ENCODE results near the gene ANO10.
"Not testable (repeated sequence)": the region's sequence is repeated elsewhere in the genome, so short reads cannot be mapped to it uniquely, and the experiment has no call there.

Gene ANO10

GRCh38 chr3:43591866-43592265 is 29.9 kb downstream of the ANO10 start:
- H3K4me1 ChIP-seq (ENCODE audit: control insufficient read depth in 2 of 2, insufficient read depth in 1 of 2, low read depth in 1 of 2, low read length in 2 of 2); H3K4me3 ChIP-seq (ENCODE audit: low read length in 2 of 2); H3K4me2 ChIP-seq (ENCODE audit: insufficient read depth, low read length, poor library complexity, severe bottlenecking); H2AK5ac ChIP-seq (ENCODE audit: low read depth, low read length); H3K27ac ChIP-seq (replicated peaks; ENCODE audit: low read length); H3K9ac ChIP-seq (ENCODE audit: low read depth, low read length, poor library complexity); H3K4ac ChIP-seq (ENCODE audit: low read length); H3K79me1 ChIP-seq (ENCODE audit: low read depth, low read length); H4K91ac ChIP-seq (ENCODE audit: low read depth, low read length, poor library complexity); H3K14ac ChIP-seq (ENCODE audit: low read length); H2AFZ ChIP-seq (ENCODE audit: low read length); H4K8ac ChIP-seq (ENCODE audit: low read depth, low read length); H2BK12ac ChIP-seq (ENCODE audit: low read length); DNase-seq (ENCODE audit: low spot score); H3K18ac ChIP-seq (ENCODE audit: low read length); H2BK120ac ChIP-seq (ENCODE audit: low read depth, low read length); H2BK5ac ChIP-seq (ENCODE audit: low read length); H3K23ac ChIP-seq (ENCODE audit: low read depth, low read length, poor library complexity); H3K27me3 ChIP-seq (ENCODE audit: control insufficient read depth in 3 of 3, insufficient read depth in 3 of 3, low read depth in 1 of 3, low read length in 3 of 3); H2BK15ac ChIP-seq (ENCODE audit: low read length): not testable (repeated sequence)
- Histone ChIP-seq H3K36me3 (replicated peaks in 1 of 2; ENCODE audit: control insufficient read depth in 2 of 2, insufficient read depth in 2 of 2, low read length in 2 of 2) (peaks cover 6 to 11% of the 10 kb centered on the region in 2 donors), H3K9me3 (replicated peaks in 1 of 2; ENCODE audit: control insufficient read depth in 2 of 2, insufficient read depth in 1 of 2, low read depth in 1 of 2, low read length in 2 of 2) (peaks cover 6 to 16% of the 10 kb centered on the region in 2 donors)
- no CpG with 5 or more reads among the region's 10 CpGs for WGBS, 2 donors (ENCODE audit: extremely low coverage in 2 of 2, insufficient read length in 2 of 2, insufficient replicate concordance in 1 of 2)

DNA sequence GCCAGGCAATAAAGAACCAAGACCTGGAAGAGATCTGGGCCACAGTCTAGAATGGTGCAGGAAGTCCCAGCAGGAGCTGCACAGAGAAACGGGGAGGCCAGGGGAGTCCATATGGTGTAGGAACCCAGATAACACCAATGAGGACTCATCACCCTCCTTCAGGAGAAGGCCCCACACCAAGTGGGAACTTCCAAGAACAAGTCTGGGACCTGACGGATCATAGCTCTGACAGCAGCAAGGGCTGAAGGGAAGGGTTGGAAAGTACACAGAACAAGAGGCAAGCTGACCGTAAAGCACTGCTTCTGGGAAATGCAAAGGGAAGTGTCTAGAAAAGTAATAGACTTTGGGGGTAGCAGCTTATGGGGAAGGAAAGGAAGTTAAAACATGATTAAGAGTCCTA is 34.5 kb downstream of the ANO10 start:
- no peak overlapping the region for H3K4me3 ChIP-seq (ENCODE audit: low read length in 2 of 2)
- no peaks in the 10 kb centered on the region for H3K27me3 ChIP-seq (ENCODE audit: control insufficient read depth in 3 of 3, insufficient read depth in 3 of 3, low read depth in 1 of 3, low read length in 3 of 3)
- H2BK5ac ChIP-seq (ENCODE audit: low read length) = no peak overlapping the region
- DNase-seq (ENCODE audit: low spot score) = no peak
- no peak overlapping the region for H2BK15ac ChIP-seq (ENCODE audit: low read length)
- H3K9ac ChIP-seq (ENCODE audit: low read depth, low read length, poor library complexity) = no peak overlapping the region
- H4K91ac ChIP-seq (ENCODE audit: low read depth, low read length, poor library complexity) = no peak overlapping the region
- no peak overlapping the region for H2BK120ac ChIP-seq (ENCODE audit: low read depth, low read length)
- peaks cover 0 to 3% of the 10 kb centered on the region in 2 donors for H3K4me1 ChIP-seq (ENCODE audit: control insufficient read depth in 2 of 2, insufficient read depth in 1 of 2, low read depth in 1 of 2, low read length in 2 of 2)
- H3K36me3 ChIP-seq (replicated peaks in 1 of 2; ENCODE audit: control insufficient read depth in 2 of 2, insufficient read depth in 2 of 2, low read length in 2 of 2) = peaks cover 6 to 11% of the 10 kb centered on the region in 2 donors
- no peak overlapping the region for H3K4ac ChIP-seq (ENCODE audit: low read length)
- peaks cover 6 to 10% of the 10 kb centered on the region in 2 donors for H3K9me3 ChIP-seq (replicated peaks in 1 of 2; ENCODE audit: control insufficient read depth in 2 of 2, insufficient read depth in 1 of 2, low read depth in 1 of 2, low read length in 2 of 2)
- no CpG with 5 or more reads among the region's 3 CpGs for WGBS, 2 donors (ENCODE audit: extremely low coverage in 2 of 2, insufficient read length in 2 of 2, insufficient replicate concordance in 1 of 2)
- H3K14ac ChIP-seq (ENCODE audit: low read length) = no peak overlapping the region
- H3K23ac ChIP-seq (ENCODE audit: low read depth, low read length, poor library complexity) = no peak overlapping the region
- H3K4me2 ChIP-seq (ENCODE audit: insufficient read depth, low read length, poor library complexity, severe bottlenecking) = no peak overlapping the region
- H2AK5ac ChIP-seq (ENCODE audit: low read depth, low read length) = no peak overlapping the region
- no peak overlapping the region for H2AFZ ChIP-seq (ENCODE audit: low read length)
- no peak overlapping the region for H4K8ac ChIP-seq (ENCODE audit: low read depth, low read length)
- H2BK12ac ChIP-seq (ENCODE audit: low read length) = no peak overlapping the region
- no peak overlapping the region for H3K27ac ChIP-seq (replicated peaks; ENCODE audit: low read length)
- no peak overlapping the region for H3K18ac ChIP-seq (ENCODE audit: low read length)
- H3K79me1 ChIP-seq (ENCODE audit: low read depth, low read length) = no peaks in the 10 kb centered on the region

DNA sequence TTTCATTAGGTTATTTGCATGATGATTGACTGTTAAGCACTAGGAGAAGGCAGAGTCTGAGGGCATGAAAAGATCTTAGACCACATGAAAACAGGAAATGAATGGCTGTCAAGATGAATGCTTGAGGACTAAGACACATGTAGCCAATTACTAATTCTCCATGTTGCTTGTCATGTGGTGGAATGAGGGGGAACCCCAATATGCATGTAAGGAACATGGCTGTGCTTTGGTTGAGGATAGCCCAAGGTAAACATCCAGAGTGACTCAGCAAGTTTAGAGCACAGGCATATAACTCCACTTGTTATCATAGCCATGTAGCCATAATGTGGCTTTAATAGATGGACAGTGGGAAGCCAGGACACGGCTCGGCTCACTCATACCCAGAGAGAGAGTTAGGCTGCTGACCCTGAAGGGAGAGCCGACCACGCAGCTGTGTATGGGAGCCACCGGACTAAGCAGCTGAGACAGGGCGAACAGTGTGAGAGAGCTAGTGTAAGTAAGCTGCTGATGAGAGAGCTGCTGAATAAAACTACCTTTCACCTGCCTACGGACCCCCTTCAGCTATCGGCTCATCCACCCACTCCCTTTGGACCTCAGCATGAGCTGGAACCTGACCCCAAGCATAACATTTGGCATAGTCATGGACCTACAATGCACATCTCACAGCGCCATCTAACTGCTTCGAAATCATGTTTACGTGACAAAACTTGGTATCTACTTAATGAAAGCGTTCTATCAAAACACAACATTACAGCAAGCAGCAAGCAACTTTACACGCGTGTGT is 37.6 kb downstream of the ANO10 start:
- Histone ChIP-seq H3K9me3 (replicated peaks in 1 of 2; ENCODE audit: control insufficient read depth in 2 of 2, insufficient read depth in 1 of 2, low read depth in 1 of 2, low read length in 2 of 2) (no peaks in the 10 kb centered on the region), H3K4me2 (ENCODE audit: insufficient read depth, low read length, poor library complexity, severe bottlenecking) (no peak overlapping the region), H3K4me1 (ENCODE audit: control insufficient read depth in 2 of 2, insufficient read depth in 1 of 2, low read depth in 1 of 2, low read length in 2 of 2) (peaks cover 0 to 3% of the 10 kb centered on the region in 2 donors), H4K8ac (ENCODE audit: low read depth, low read length) (no peak overlapping the region), H3K14ac (ENCODE audit: low read length) (no peak overlapping the region), H2AFZ (ENCODE audit: low read length) (no peak overlapping the region), H3K23ac (ENCODE audit: low read depth, low read length, poor library complexity) (no peak overlapping the region), H2BK5ac (ENCODE audit: low read length) (no peak overlapping the region), H2AK5ac (ENCODE audit: low read depth, low read length) (no peak overlapping the region), H2BK12ac (ENCODE audit: low read length) (no peak overlapping the region), H4K91ac (ENCODE audit: low read depth, low read length, poor library complexity) (no peak overlapping the region), H3K4ac (ENCODE audit: low read length) (no peak overlapping the region), H3K27ac (replicated peaks; ENCODE audit: low read length) (no peak overlapping the region), H3K79me1 (ENCODE audit: low read depth, low read length) (no peaks in the 10 kb centered on the region), H3K36me3 (replicated peaks in 1 of 2; ENCODE audit: control insufficient read depth in 2 of 2, insufficient read depth in 2 of 2, low read length in 2 of 2) (peaks cover 0 to 4% of the 10 kb centered on the region in 2 donors), H3K18ac (ENCODE audit: low read length) (no peak overlapping the region), H3K4me3 (ENCODE audit: low read length in 2 of 2) (no peak overlapping the region), H2BK120ac (ENCODE audit: low read depth, low read length) (no peak overlapping the region), H3K27me3 (ENCODE audit: control insufficient read depth in 3 of 3, insufficient read depth in 3 of 3, low read depth in 1 of 3, low read length in 3 of 3) (no peaks in the 10 kb centered on the region), H3K9ac (ENCODE audit: low read depth, low read length, poor library complexity) (no peak overlapping the region), H2BK15ac (ENCODE audit: low read length) (no peak overlapping the region)
- WGBS, 2 donors (ENCODE audit: extremely low coverage in 2 of 2, insufficient read length in 2 of 2, insufficient replicate concordance in 1 of 2) = no CpG with 5 or more reads among the region's 14 CpGs
- DNase-seq (ENCODE audit: low spot score) = no peak

DNA sequence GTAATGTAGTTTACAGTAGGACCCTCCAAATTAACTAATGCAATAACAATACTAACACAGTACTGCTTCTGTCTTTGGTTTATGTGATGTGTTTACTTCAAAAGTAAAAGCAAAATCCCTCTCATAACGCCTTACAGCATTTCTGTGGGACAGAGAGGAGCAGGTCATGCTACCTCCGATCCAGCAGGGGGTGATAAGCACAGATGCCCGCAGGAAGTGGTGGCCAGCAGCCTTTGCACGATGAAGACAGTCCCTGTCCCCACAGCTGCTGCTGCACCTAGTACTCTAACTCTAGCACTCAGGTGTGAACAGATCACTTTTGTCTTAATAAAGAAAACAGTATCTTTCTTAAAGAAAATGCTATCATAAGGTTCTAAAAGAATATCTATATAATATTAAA is 38.3 kb downstream of the ANO10 start:
- DNase-seq (ENCODE audit: low spot score) = no peak
- no peak overlapping the region for H4K91ac ChIP-seq (ENCODE audit: low read depth, low read length, poor library complexity)

More for the DNA sequence above, 38.3 kb downstream of the ANO10 start:
- no peak overlapping the region for H2AK5ac ChIP-seq (ENCODE audit: low read depth, low read length)
- no peak overlapping the region for H3K23ac ChIP-seq (ENCODE audit: low read depth, low read length, poor library complexity)
- H3K4me2 ChIP-seq (ENCODE audit: insufficient read depth, low read length, poor library complexity, severe bottlenecking) = no peak overlapping the region
- H3K4me1 ChIP-seq (ENCODE audit: control insufficient read depth in 2 of 2, insufficient read depth in 1 of 2, low read depth in 1 of 2, low read length in 2 of 2) = peaks cover 0 to 3% of the 10 kb centered on the region in 2 donors
- no peaks in the 10 kb centered on the region for H3K9me3 ChIP-seq (replicated peaks in 1 of 2; ENCODE audit: control insufficient read depth in 2 of 2, insufficient read depth in 1 of 2, low read depth in 1 of 2, low read length in 2 of 2)
- whole genome bisulfite sequencing, 2 donors (ENCODE audit: extremely low coverage in 2 of 2, insufficient read length in 2 of 2, insufficient replicate concordance in 1 of 2) = no CpG with 5 or more reads among the region's 4 CpGs
- H3K36me3 ChIP-seq (replicated peaks in 1 of 2; ENCODE audit: control insufficient read depth in 2 of 2, insufficient read depth in 2 of 2, low read length in 2 of 2) = peaks cover 0 to 4% of the 10 kb centered on the region in 2 donors
- H3K79me1 ChIP-seq (ENCODE audit: low read depth, low read length) = no peaks in the 10 kb centered on the region
- no peak overlapping the region for H3K4me3 ChIP-seq (ENCODE audit: low read length in 2 of 2)
- H2BK120ac ChIP-seq (ENCODE audit: low read depth, low read length) = no peak overlapping the region
- H2BK12ac ChIP-seq (ENCODE audit: low read length) = no peak overlapping the region
- H2BK5ac ChIP-seq (ENCODE audit: low read length) = no peak overlapping the region
- no peak overlapping the region for H3K27ac ChIP-seq (replicated peaks; ENCODE audit: low read length)
- no peak overlapping the region for H2AFZ ChIP-seq (ENCODE audit: low read length)
- no peak overlapping the region for H3K14ac ChIP-seq (ENCODE audit: low read length)
- no peak overlapping the region for H3K9ac ChIP-seq (ENCODE audit: low read depth, low read length, poor library complexity)
- no peaks in the 10 kb centered on the region for H3K27me3 ChIP-seq (ENCODE audit: control insufficient read depth in 3 of 3, insufficient read depth in 3 of 3, low read depth in 1 of 3, low read length in 3 of 3)
- H2BK15ac ChIP-seq (ENCODE audit: low read length) = no peak overlapping the region
- H3K4ac ChIP-seq (ENCODE audit: low read length) = no peak overlapping the region
- no peak overlapping the region for H4K8ac ChIP-seq (ENCODE audit: low read depth, low read length)
- H3K18ac ChIP-seq (ENCODE audit: low read length) = no peak overlapping the region
